GM12891 (cell line): Measurements from ENCODE around the gene FMN1.

Source experiments
- PAX5 ChIP-seq: IDR thresholded peaks from 2 replicates; pipeline ENCODE4 v1.6.1; 2011; ENCODE audit warnings: low read length, moderate library complexity, mild to moderate bottlenecking; ENCODE audit not compliant: insufficient read depth, severe bottlenecking
- POLR2A ChIP-seq: IDR thresholded peaks from 2 replicates; pipeline ENCODE4 v1.6.1; 2011; ENCODE audit warnings: low read depth, low read length, control low read depth
- POLR2AphosphoS5 ChIP-seq: IDR thresholded peaks from 2 replicates; pipeline ENCODE4 v1.6.1; 2011; ENCODE audit warnings: low read depth, low read length, control low read depth
- SPI1 ChIP-seq: IDR thresholded peaks from 2 replicates; pipeline ENCODE4 v1.6.1; 2011; ENCODE audit warnings: low read depth, low read length, control low read depth
- TAF1 ChIP-seq: IDR thresholded peaks from 2 replicates; pipeline ENCODE4 v1.6.1; 2011; ENCODE audit warnings: low read depth, low read length, control low read depth

DNA sequence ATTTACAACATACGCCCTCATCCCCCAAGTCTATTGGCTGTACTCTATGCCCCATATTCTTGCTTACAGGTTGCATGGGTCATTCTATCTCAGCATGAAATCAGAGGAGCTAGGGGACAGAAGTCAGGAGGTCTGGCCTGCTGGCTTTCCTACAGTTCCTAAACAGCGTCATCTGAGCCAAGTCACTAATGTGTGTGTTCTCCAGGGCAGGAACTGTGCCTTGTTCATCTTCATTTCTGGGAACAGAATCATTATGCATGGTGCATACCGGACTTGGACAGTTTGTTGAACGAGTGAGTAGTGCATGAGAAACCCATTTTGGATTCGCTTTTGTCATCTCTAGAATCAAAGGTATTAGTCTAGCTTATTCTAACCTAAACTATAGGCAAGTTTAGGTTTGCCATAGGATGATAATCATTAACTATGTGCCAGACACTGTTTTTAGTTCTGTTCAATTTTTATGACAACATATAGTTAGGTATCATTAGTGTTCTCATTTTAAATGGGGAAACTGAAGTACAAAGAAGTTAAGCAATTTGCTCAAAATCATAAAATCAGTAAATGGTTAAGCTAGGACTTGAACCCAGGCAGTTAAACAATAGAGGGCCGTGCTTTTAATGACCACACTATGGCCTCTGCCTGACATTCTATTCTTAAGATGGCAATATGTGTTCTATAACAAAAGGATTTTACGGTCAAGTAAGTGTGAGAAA is 105.2 kb downstream of the FMN1 start:
- TF ChIP-seq POLR2A (no peak), TAF1 (no peak), POLR2AphosphoS5 (no peak), PAX5 (no peak), SPI1 (no peak)
